Endodermal cell (in vitro differentiated cells): Measurements from ENCODE around the gene MYCN. TPM values are rescaled to one million over a fixed set of nuclear protein-coding genes. Genes with fewer than 3 reads are reported as not detected.
A peak's percentile ranks its signal among the peaks of the same experiment; 100 is the strongest.
"Not testable (repeated sequence)": the region's sequence is repeated elsewhere in the genome, so short reads cannot be mapped to it uniquely, and the experiment has no call there.

Experiments used
- DNase-seq: peaks from one replicate; pipeline ENCODE4 v3.0.0-alpha.2; 2017
- H3K27ac ChIP-seq: 2 replicates; pipeline ENCODE4 v1.5.1; 2013; ENCODE audit warnings: mild to moderate bottlenecking, low read depth, low read length, moderate library complexity
- H3K27me3 ChIP-seq: 2 replicates; pipeline ENCODE4 v1.6.1; 2013; ENCODE audit warnings: mild to moderate bottlenecking, low read length, moderate library complexity; ENCODE audit not compliant: insufficient read depth, control insufficient read depth, poor library complexity, severe bottlenecking
- H3K36me3 ChIP-seq: 2 replicates; pipeline ENCODE4 v1.7.0; 2013; ENCODE audit warnings: mild to moderate bottlenecking, low read length, moderate library complexity; ENCODE audit not compliant: control insufficient read depth, insufficient read depth
- H3K4me1 ChIP-seq: one replicate; pipeline ENCODE4 v1.7.0; 2013; ENCODE audit warnings: low read length; ENCODE audit not compliant: control insufficient read depth, insufficient read depth
- H3K4me3 ChIP-seq: 2 replicates; pipeline ENCODE4 v1.5.1; 2013; ENCODE audit warnings: mild to moderate bottlenecking, low read length, moderate library complexity
- H3K9ac ChIP-seq: 2 replicates; pipeline ENCODE4 v1.6.1; 2013; ENCODE audit warnings: mild to moderate bottlenecking, low read length, moderate library complexity; ENCODE audit not compliant: poor library complexity, severe bottlenecking; ENCODE audit errors: extremely low read depth
- H3K9me3 ChIP-seq: 2 replicates; pipeline ENCODE4 v1.6.1; 2013; ENCODE audit warnings: mild to moderate bottlenecking, low read length, moderate library complexity; ENCODE audit not compliant: control insufficient read depth
- H3K27ac Mint-ChIP-seq: 2 replicates; pipeline ENCODE4 v1.8.0; 2020; ENCODE audit warnings: mixed read lengths
- H3K27me3 Mint-ChIP-seq: 2 replicates; pipeline ENCODE4 v1.8.0; 2021; ENCODE audit warnings: mild to moderate bottlenecking, mixed read lengths; ENCODE audit not compliant: insufficient read depth
- H3K36me3 Mint-ChIP-seq: 2 replicates; pipeline ENCODE4 v1.8.0; 2020; ENCODE audit warnings: low read depth, mixed read lengths
- H3K4me1 Mint-ChIP-seq: 2 replicates; pipeline ENCODE4 v1.8.0; 2020; ENCODE audit warnings: mixed read lengths
- H3K4me3 Mint-ChIP-seq: 2 replicates; pipeline ENCODE4 v1.8.0; 2020; ENCODE audit warnings: mild to moderate bottlenecking, moderate library complexity, mixed read lengths
- H3K9me3 Mint-ChIP-seq: 2 replicates; pipeline ENCODE4 v1.8.0; 2020; ENCODE audit warnings: mild to moderate bottlenecking, mixed read lengths
- CTCF ChIP-seq: fragments of 200-600 bp; sonication (generic); conservative IDR thresholded peaks from 2 replicates; pipeline ENCODE4 v1.5.0; 2021; ENCODE audit warnings: antibody characterized with exemption, mild to moderate bottlenecking
- WGBS, 2 experiments: methylation state at CpG; one replicate each; pipeline versions ENCODE4 v1.1.5 to v1.1.7; 2013; ENCODE audit warnings: missing lambda C conversion rate in 2 of 2, mixed read lengths in 1 of 2; ENCODE audit not compliant: insufficient coverage in 1 of 2, insufficient read length in 1 of 2; 5-methylcytosine and 5-hydroxymethylcytosine counted together
- total RNA-seq, 2 donors: library from RNA; stranded (reverse); fragmentation: NEBNext Ultra II Directional in 1 of 2; extraction: Animal tissue kit (Norgen Biotek cat#: 25700) in 1 of 2; gene quantifications; 2 replicates in 1 of 2; 3 replicates in 1 of 2; pipeline ENCODE4 v1.2.1, GENCODE V29; 2021

The MYCN gene
- total RNA-seq, 2 donors from 2014 or later, result 36.8 to 52.3 TPM

GRCh38 chr2:15963109-15963976 lies 23.0 kb downstream of the MYCN start:
- H3K9ac ChIP-seq, H3K27ac ChIP-seq, DNase-seq, H3K9me3 Mint-ChIP-seq, H3K4me3 Mint-ChIP-seq, H3K36me3 Mint-ChIP-seq, H3K4me1 ChIP-seq, H3K27ac Mint-ChIP-seq, H3K27me3 Mint-ChIP-seq, H3K36me3 ChIP-seq, H3K4me3 ChIP-seq, H3K9me3 ChIP-seq, H3K27me3 ChIP-seq: not testable (repeated sequence)
- peaks cover 11% of the 10 kb centered on the region for H3K4me1 Mint-ChIP-seq
- WGBS, 2 experiments, result 94 to 100% methylated on average over 2 to 4 of the region's 5 CpGs

- no peak for DNase-seq
- Mint-ChIP-seq H3K4me3 (no peak overlapping the region), H3K36me3 (no peaks in the 10 kb centered on the region), H3K27ac (peak overlapping the region; percentile 61), H3K9me3 (peaks cover 6% of the 10 kb centered on the region), H3K27me3 (no peaks in the 10 kb centered on the region), H3K4me1 (peaks cover 11% of the 10 kb centered on the region)
- Histone ChIP-seq H3K4me3 (no peak overlapping the region), H3K36me3 (no peaks in the 10 kb centered on the region), H3K9ac (no peak overlapping the region), H3K27me3 (no peaks in the 10 kb centered on the region), H3K9me3 (no peaks in the 10 kb centered on the region), H3K4me1 (no peaks in the 10 kb centered on the region), H3K27ac (no peak overlapping the region)
- 94 to 96% methylated on average over 4 to 5 of the region's 5 CpGs for WGBS, 2 experiments
- TF ChIP-seq CTCF, result no peak
These were observed 23.8 kb downstream of the MYCN start for GRCh38 chr2:15963977-15964670.

- no peak for DNase-seq
- no peak overlapping the region for H3K9ac ChIP-seq
- Mint-ChIP-seq H3K4me3 (no peak overlapping the region), H3K36me3 (no peaks in the 10 kb centered on the region), H3K9me3 (peaks cover 6% of the 10 kb centered on the region), H3K4me1 (peaks cover 15% of the 10 kb centered on the region), H3K27me3 (no peaks in the 10 kb centered on the region), H3K27ac (no peak overlapping the region)
- no peaks in the 10 kb centered on the region for H3K27me3 ChIP-seq
- TF ChIP-seq CTCF, result no peak
- no peaks in the 10 kb centered on the region for H3K36me3 ChIP-seq
- no peaks in the 10 kb centered on the region for H3K4me1 ChIP-seq
- peak overlapping the region; percentile 26 for H3K27ac ChIP-seq
- WGBS, 2 experiments, result 67 to 76% methylated on average over 5 to 7 of the region's 7 CpGs
- no peaks in the 10 kb centered on the region for H3K9me3 ChIP-seq
- no peak overlapping the region for H3K4me3 ChIP-seq
These were observed 24.7 kb downstream of the MYCN start for GRCh38 chr2:15964936-15965563.
